GM04504 (cell line): Measurements from ENCODE around the gene PLEKHG2.

Experiments used
- DNase-seq: peaks from one replicate; pipeline ENCODE4 v3.0.0-alpha.2; 2012; ENCODE audit warnings: low read depth

PLEKHG2 gene

DNA sequence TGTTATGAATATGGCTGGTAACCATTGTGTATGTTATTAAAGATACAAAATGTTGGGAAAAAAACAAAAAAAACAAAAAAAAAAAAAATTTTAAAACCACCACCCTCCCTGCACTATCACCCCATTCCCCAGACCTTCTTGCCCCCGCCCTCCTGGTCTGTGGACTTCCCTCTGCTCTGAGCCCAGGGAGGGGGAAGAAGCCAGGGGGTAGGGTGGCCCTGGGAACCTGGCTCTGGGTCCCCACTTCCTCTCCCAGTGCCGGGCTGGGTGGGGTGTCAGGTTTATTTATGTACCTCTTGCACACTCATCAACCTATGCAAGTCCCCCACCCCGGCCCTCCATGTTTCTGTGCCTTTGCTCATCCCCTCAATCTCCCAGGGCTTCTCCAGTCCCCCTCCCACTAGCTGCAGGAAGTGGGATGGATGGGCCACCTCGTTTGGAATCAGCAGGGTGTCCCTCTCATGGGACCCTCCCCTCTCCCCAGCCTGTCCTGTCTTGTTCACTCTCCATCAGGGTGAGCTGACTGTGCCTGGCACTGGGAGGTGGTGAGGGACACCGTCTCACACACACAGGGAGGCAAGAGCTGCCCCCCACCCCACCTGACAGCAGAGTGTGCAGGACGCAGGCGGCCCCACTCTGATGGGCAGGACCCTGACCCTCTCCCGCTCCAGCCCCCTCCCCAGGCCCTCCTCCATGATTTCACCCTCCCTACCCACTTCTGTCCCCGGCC is 27.5 kb upstream of the PLEKHG2 start:
- no peak for DNase-seq

DNA sequence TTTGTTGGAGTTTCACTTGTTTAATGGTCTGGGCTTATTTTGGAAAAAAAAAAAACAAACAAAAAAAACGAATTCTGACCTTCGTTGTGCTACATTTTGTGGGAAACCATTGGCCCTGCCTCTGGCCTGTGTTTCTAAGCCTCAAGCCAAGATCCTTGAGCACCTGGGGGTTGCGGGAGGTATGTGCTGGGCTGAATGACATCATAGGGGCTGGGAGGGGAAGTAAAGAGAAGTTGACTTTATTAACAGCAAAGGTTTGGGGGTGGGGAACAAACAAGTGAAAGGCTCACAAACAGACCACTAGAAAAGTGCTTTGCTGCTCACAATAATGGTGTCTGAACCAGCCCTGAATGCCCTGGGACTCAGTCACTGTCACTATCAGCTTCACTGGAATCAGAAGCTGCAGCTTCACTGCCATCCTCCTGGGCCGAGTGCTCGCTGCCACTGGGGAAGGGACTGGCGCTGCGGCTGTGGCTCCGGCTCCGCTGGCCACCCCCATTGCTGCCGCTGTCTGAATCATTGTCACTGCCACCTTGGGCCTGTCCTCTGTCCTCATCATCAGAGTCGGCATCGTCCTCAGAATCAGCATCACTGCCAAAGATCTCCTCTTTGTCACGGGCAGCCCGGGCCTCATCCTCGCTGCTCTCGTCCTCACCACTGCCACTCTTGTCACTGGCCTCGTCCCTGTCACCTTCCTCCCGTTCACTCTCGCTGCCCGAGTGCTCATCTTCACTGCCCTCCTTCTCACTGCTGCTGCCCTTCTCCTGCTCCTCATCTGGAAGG is 26.6 kb upstream of the PLEKHG2 start:
- no peak for DNase-seq

DNA sequence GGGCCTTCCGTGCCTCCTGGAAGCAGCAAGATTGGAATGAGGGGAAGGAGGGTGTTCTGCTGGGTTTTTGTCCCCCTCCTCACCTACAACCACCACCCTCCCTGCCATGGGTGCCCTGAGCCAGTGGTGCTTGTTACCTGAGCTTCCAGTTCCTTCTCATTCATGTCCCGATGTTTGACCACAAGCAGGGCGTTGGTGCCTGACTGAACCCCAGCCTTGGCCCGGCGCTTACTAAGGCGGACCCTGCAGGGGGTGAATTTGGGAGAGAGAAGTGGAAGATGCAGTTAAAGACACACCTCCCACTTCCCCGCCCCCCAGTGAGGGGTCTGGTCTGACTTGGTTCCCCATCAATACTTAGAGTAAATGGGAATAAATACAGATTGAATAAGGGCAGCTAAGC is 25.9 kb upstream of the PLEKHG2 start:
- no peak for DNase-seq

DNA sequence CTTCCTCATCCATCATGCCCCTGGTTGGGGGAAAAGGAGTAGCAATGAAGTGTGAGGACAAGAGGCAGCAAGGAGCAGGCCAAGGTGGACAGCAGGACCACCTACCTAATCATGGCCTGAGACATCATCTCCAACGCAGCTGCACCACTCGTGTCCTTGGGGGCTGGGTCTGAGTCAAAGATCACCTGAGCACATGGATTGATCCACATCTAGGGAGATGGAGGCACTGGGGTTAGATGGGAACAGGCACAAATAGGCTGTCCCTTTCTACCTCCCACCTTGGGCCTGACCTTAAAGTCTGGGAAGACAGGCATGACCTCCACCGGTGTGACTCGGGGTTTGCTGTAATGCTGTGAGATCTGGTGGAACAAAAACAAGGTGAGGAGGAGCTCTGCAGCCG is 23.8 kb upstream of the PLEKHG2 start:
- no peak for DNase-seq

DNA sequence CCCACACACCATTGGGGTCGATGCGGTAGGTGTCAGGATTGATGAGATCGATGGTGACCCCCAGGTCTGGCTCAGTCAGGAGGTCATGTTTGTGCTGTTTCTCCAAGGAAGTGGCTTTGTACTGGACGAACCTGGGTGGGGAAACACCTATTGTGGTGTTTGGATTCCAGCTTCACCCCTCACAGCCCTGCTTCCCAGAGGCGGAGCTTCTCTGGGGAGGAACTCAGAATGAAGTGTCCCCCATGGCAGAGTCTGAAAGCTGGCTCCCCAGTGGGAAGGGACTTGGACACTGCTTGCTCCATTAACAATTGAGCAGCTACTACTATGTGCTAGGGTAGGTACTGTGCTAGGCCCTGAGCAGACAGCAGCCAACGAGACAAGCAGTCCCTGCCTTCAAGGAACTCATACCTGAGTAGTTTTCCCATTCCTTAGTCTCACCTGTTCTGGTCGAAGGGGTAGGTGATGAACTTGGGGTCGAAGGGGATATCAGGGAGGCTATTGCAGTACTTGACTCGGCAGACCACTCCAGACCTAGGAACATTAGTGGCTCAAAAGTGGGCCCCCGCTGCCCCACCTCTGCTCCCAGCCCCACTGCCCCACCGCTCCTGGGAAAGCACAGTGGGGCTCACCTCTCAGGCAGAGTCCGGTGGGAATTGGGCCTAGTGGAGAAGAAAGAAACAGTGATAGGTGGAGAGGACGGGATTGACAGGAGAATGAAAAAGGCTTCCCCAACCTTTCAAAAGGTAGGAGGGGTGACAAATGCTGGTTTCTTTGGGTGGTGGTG is 22.6 kb upstream of the PLEKHG2 start:
- DNase-seq = no peak

DNA sequence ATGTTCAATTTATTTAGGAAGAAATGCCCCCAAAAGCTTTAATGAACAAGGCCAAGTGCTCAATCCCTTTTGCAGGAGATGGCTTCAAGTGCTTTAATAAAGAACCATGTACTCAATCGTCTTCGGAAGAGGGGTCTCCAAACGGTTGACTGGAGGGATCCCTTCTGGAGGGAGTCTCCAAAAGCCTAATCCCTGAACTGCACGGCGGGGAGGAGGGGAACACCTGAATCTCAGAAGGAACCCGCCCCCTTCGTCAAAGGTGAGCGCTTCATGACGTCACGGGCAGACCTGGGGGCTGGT is 22.1 kb upstream of the PLEKHG2 start:
- DNase-seq = no peak

DNA sequence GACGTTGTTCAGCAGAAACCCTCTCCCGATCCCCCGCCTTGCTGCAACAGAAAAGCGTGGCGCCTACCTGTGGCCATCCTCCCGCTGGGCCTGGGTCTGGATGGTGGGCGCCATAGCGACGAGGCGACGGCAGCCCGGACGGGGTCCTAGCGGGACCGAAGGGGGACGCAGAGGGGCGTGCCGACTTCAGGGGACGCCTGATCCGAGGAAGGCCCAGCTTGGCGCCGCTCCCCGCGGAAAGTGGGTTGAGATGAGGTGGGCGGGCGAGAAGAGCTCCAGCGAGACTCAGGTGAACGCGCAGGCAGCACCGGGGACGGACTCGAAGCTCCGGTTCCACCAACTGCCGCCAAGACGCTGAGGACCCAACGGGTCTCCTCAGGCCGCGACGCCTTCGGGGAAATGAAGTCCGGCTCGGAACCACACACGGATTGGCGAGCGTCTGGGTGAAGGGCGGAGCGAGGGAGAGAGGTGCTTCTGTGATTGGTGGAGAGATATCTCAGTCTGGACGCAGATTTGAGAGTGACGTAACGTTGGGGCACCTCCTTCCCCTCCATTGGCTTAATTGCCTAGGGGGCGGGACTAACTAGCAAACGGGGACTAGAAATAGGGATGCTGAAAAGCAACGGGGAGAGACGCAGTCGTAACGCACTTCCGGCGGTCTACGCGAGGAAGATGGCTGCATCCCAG is 21.6 kb upstream of the PLEKHG2 start, which contains the start of the genes MED29 and PAF1:
MED29 (plus strand) TSS at position 628 of the 687 bp plus-strand sequence; CDS start at position 673, 45 bp downstream.
PAF1 (minus strand) TSS at position 356 of the 687 bp plus-strand sequence; CDS start at position 114, 242 bp downstream.
- DNase-seq = peak; percentile 100

DNA sequence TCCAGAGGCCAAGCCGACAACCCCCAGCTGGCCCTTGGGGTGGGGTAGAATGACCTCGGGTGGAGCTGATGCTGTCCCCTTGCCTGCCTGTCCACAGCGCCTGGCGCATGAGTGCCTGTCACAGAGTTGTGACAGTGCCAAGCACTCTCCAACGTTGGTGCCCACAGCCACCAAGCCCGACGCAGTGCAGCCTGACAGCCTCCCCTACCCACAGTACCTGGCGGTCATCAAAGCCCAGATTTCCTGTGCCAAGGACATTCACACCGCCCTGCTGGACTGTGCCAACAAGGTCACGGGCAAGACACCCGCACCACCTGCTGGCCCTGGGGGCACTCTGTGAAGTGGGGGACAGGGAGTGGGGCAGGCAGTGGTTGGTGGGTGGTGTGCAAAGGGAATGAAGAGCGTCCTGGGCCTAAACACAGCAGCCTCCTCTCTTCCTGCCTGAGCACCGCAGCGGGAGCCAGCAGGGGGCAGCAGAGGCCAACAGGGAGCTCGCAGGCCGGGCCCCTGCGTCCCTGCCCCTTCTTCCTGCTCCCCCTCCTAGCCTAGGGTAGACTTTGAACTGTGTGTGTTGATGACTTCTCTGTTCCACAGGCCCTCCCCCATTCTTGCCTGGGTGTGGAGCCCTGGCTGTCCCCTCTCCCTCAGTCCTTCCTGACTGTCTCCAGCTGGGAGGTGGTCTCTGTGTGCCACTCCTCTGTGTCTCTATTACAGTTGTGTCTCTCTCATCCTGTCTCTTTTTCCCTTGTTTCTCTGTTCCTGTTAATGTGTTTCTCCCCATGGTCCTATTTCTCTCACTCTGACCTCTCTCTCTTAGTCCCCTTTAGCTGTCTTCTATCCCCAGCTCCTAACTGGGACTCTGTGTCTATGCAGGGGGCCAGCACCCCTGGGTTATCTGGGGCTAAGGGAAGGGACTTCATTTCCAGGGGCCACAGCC is 14.8 kb upstream of the PLEKHG2 start:
- DNase-seq = no peak

DNA sequence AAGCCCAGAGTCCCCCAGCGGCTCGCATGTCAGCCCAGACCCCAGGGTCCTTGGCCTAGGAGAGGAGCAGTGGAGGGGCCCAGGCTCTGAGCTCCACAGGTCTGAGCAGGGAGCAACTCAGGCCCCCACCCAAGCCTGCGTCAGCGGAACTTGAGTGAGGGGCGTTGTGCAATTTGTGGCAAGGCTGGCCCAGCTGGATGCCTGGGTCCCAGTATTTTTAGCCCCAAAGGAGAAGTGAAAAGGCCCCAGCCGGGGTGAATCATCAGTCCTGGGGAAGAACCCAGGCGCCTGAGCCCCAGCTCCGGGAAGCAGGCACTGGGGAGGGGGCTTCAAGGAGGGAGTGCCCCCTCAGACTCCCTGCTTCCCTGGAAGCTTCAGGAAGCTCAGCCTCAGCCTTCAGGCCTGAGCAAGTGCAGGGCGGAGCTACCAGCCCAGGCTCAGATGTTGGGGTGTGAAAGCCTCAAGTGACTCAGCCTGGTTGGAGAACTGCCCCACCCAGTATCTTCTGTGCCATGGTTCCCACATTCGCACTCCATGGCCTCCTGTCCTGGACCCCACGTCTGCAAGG is 14.1 kb upstream of the PLEKHG2 start:
- DNase-seq = peak; percentile 82

DNA sequence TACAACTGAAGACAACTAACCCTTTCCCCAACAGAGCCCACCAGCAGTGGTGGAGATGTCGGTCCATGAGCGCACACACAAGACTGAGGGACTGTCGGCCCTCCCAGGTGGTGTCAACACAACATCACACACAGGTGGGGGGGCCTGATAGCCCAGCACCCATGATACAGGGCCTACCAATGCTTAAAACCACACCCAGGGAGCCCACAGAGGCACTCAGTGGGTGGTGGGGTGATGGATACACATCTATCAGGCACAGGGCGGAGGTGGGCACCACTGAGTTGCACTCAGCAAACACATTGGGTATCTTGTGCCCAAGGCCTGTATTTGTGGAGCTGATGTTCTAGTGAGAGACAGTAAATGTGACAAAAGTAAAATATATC is 12.8 kb upstream of the PLEKHG2 start:
- DNase-seq = no peak

DNA sequence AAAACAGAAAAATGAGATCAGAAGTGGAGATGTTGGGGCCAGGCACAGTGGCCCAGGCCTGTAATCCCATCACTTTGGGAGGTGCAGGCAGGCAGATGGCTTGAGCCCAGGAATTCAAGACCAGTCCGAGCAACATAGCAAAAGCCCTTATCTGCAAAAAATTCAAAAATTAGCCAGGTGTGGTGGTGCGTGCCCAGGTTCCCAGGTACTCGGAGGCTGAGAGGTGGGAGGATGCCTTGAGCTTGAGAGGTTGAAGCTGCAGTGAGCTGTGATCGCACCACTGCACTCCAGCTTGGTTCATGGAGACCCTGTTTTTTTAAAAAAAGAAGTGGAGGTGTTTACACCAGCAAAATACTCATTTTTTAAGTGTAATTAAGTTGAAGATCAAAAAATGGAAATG is 12.4 kb upstream of the PLEKHG2 start:
- no peak for DNase-seq

DNA sequence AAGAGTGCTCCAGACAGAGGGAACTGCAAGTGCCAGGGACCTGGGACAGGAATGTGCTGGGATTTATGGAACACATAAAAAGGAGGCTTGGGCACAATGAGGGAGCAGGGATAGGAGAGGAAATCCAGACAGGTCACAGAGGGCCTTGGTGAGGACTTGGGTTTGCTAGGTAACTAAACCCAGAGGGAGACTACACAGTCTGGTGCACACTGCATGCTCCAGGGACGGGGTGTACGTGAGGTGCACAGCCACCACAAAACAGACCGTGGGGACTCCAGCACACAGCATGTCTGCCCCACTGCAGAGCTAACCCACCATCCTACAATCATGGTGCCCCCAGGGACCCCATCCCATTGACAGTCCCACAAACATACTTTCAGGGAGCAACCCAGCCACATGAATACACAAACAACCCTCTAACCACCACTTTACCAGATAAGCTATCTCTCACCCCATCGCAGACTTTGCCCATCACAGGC is 11.4 kb upstream of the PLEKHG2 start:
- no peak for DNase-seq

DNA sequence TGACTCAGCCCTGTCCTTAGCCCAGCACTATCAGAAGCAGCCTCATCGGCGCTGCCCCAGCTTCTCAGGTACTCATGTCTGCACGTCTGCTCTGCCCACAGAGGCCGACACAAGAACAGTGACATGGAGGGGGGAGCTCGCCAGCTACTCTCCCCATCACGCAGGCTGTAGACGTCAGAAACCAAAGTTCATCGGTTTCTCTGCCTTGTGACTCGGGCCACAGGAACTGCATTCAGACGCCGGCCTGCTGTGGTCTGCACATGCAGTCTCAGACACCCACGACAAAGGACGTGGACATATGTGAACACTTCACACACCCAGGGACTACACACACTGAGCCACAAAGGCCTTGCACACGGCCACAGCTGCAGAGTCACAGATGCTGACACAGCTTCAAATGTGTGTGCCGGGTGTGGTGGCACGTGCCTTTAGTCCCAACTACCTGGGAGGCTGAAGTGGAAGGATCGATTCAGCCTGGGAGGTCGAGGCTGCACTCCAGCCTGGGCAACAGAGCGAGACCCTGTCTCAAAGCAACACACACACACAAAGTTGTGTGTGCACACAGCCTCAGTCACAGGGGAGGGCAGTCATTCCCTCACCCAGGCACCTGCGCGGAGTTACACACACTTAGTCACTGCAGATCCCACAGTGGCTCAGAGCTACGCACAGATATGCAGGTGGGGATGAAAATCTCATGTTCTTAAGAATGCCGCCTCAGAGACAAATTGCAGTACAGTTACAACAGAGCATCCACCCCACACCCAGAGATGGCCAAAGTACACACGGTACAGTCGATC is 10.7 kb upstream of the PLEKHG2 start:
- no peak for DNase-seq

DNA sequence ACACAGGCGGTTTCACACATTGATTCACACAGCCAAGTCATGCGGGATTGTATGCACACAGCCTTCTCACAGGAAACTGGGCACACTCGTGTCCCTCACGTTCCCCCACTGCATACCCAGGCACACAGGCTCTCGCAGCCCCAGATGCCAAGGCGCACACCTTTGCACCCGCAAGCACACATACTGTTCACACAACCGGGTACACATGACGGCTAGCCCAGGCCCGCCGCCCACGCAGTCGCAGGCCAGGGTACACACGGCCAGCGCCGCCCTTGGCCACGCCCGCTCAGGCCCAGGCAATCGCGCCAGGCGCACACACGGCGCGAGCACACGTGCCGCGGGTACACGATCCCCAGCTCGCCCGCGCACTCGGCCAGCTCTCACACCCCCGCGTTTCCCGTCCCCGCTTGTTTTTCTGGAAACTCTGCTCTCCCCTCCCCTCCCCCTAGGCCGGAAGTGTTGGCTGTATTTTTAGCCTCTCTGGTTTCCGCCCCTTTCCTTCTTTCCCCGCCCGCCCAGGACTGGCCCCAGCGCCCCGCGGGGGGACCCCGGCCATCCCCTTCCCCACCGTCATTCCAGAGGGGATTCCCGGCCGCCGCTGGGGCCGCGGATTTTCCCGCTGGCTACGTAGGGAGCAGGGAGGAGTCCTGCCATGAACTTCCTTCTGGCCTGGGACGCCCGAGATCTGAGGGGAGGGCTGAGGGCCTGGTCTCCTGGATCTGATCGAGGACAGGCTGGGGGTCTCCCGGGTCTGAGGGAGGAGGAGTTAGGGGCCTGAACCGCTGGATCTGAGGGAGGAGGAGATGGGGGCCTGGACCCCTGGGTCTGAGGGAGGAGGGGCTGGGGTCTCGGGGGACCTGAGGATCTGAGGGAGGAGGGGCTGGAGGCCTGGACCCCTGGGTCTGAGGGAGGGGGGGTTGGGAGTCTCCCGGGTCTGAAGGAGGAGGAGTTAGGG is 9.8 kb upstream of the PLEKHG2 start:
- DNase-seq = peak; percentile 85

DNA sequence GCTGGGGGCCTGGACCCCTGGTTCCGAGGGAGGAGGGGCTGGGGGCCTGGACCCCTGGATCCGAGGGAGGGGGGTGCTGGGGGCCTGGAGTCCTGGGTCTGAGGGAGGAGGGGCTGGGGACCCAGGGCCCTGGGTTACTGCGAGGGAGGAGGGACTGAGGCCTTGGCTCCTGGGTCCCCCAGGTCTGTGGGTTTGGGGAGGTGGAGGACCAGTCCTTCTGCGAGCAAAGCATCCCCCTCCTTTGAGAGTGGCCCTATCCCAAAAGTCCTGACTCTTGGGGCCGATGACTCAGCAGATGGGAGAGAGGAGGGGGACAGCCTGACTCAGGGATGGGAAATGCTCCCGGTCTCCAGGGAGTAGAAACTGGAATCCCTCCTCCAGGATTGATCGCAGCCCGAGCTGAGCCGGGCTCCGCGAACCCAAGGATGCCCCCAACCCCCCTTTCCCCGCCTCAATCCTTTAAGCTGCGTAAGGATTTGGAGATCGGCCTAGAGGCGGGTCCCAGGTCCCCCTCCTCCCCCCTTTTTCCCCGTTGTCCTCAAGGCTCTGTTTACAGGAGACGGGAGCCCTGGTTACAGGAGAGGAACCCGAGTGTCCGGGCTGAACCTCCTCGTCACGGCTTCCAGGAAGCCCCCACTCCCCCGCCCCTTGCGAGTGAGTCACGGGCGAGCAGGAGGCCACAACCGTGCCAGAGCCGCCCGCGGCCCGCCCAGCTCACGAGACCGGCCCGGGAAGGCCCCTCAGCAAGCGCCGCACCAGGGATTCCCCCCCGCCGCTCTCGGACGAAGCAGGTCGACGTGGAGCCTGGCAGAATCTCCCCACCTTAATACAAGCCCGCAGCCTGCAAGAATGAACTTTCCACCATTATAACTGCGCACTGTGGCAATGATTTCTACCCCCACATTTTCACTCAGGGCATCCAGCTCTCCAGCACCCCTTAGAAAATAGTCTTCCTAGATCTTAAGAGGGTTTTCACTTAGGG is 8.8 kb upstream of the PLEKHG2 start:
- DNase-seq = peak; percentile 100

DNA sequence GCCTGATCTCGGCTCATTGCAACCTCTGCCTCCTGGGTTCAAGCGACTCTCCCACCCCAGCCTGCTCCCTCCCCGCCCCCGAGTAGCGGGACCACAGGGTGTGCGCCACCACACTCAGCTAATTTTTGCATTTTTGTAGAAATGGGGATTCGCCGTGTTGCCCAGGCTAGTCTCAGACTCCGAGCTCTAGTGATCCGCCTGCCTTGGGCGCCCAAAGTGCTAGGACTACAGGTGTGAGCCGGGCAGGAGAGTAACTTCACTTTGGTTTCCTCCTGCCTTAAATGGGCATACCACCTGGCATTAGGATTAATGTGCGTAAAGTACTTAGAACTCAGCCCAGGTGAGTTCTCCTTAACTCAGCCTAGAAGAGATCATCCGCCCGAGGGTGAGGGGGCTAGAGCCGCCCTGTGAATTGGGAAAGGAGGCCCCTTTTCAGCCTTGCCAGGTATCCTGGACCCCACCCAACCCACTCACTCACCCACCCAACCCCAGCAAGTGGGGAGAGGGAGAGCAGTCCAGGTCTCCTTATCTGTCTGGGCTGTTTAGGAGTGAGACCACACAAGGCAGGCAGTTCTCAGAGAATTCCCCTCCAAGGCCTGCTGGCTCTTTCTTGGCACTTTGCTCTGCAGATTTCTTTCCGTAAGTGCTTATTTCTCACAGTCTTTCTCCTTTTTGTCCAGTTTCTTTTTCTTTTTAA is 7.1 kb upstream of the PLEKHG2 start:
- DNase-seq = no peak
